SW 1271 (cell line): ENCODE measurements around the gene TRERF1.

Experiments used
- DNase-seq, 2 experiments: peaks; one replicate each; lab custom pipeline; 2025; lab: John Stamatoyannopoulos, UW

The TRERF1 gene

DNA sequence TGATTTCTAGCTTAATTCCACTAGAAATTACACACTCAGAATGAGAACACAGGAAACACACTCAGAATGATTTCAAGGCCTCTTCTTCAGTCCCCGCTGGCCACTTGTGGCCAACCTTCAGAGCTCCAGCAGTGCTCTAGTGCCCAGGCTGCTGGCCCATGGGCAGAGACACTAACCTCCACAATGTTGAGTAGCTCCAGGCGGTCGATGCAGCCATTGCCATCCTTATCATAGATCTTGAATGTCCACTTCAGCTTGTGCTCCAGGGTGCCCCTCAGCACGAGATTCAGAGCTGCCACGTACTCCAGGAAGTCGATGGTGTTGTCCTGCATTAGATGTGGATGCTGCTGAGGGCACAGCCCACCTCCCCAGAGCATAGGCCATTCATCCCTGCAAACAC is 263.3 kb downstream of the TRERF1 start:
- DNase-seq = no peak

GRCh38 chr6:42185597-42185996 is 266.1 kb downstream of the TRERF1 start:
- no peak for DNase-seq

GRCh38 chr6:42184475-42184874 is 267.3 kb downstream of the TRERF1 start:
- DNase-seq = no peak

DNA sequence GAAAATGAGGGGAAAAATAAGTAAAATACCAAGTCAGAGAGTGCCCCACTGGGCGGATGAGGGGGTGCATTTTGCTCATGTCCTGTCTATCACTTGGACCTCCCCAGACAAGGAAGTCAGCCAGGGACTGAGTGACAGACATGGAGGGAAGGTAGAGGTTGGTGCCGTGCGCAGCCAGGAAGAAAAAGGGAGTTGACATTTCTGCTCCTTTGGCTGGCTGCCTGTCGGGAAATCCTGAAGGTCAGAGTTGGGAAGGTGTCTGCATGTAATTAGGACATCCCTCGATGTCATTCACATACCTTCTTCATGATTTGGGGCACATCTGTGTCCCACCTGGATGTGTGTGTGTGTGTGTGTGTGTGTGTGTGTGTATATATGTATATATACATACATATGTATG is 269.6 kb downstream of the TRERF1 start:
- DNase-seq = no peak

- no peak for DNase-seq
These were observed 271.8 kb downstream of the TRERF1 start for GRCh38 chr6:42179945-42180313.

GRCh38 chr6:42179261-42179944 is 272.3 kb downstream of the TRERF1 start:
- DNase-seq = no peak

GRCh38 chr6:42177514-42178364 is 274.0 kb downstream of the TRERF1 start:
- no peak for DNase-seq

DNA sequence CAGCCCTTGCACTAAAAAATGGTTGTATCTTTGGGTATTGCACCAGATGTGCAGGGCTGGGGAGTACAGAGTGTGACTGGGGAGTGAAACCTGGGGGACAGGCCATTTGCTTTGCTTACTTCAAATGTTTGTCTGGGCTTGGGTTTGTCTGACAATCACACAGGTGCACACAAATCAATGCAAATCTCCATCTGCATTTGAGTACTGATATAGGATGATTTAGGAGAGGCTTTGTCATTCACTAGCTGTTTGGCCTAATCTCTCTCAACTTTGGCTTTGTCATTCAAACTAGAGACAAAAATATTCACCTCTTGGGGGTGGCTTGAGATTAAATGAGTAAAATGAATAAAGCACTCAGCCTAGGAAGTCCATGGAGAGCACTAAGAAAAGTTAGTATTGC is 274.7 kb downstream of the TRERF1 start:
- DNase-seq = no peak

GRCh38 chr6:42175860-42176259 is 275.9 kb downstream of the TRERF1 start:
- no peak for DNase-seq
